Stimulated activated CD8-positive, alpha-beta memory T cell treated with anti-CD3 and anti-CD28 coated beads, Interleukin-15, amount 100 ng/mL, for 4 hours (primary cell): Measurements from ENCODE around the gene VSNL1.
"Not testable (repeated sequence)": the region's sequence is repeated elsewhere in the genome, so short reads cannot be mapped to it uniquely, and the experiment has no call there.

Experiments
- DNase-seq, 2 donors: peaks; one replicate each; pipeline ENCODE4 v3.0.0-alpha.2; 2020; ENCODE audit warnings: low read depth in 2 of 2

The VSNL1 gene

DNA sequence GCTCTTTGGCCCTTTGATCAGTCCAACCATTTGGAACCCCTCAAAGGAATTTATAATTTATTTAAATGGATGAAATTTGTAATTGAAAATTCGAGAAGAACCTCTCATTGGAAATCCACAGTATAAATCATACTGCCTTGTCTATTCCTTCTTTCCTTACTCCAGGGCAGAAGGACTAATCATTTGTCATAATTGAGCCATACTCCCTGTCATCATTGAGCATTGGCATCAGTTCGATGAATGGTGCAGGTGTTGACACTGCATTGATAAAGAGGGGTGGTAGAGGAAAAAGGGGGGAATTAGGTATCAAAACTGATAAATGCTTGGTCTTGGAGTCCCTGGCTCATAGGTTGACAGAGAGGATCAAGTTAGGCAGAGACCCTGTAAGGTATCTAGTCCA, 2.0 kb downstream of the VSNL1 start:
- DNase-seq: no peak

DNA sequence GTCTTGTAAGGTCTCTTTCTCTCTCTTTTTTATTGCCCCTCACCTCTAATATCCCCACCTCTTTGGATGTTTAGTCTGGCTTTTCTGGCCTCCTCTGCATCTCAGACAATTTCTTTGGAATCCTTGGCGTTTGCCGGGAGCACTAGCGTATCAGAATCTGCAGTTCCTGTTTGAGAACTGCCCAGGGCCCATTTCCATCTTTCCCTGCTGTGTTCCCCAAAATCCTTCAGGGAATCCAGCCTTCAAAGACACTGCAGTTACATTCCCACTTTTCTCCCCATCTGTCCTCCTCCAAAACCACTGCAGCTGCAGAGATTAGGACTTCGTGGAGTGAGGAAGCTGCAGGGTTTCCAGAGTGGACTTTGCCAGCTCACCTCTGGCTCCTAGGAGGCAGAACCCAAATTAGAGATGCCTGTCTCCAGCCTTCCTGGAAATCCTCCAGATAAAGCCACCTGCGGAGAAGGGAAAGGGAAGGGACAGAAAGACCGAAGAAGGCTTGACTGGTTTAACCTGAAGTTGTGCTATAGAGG, 2.7 kb downstream of the VSNL1 start:
- DNase-seq: no peak

DNA sequence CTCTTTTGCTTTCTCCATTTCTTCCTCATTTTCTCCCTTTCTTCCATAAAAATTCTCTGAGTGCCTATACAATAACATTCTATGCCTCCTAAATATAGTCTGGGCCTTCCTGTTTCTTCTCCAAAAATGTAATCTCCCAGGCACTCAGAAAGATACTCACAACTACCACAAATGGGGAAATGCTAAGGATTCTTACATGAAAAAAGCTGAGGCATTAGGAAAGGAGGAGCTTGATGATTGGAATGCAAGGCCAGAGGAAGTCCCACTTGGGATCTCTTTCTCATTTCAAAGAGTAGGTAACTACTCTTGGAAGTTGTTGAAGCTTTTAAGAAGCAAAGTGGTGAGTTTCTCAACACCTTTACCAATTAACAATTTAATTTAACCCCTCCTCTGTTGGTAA, 3.4 kb downstream of the VSNL1 start:
- no peak for DNase-seq

DNA sequence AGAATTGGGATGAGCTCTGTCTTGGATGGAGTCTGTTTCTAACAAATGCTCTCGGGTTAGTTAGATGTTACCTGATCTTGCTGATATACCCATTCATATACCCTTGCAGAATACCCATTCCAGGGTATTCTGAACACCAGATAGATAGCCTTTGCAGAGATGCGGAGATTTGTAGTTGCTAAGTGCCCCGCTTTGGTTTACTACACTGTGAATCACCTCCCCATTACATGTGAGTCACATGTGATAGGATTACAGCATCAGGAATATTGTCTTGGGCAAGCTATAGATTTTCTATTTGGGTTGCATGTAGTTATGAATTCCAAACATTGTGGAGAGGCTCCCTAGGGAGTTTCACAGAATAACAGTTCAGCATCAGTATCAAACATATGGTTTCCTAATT, 3.8 kb downstream of the VSNL1 start:
- DNase-seq: no peak

DNA sequence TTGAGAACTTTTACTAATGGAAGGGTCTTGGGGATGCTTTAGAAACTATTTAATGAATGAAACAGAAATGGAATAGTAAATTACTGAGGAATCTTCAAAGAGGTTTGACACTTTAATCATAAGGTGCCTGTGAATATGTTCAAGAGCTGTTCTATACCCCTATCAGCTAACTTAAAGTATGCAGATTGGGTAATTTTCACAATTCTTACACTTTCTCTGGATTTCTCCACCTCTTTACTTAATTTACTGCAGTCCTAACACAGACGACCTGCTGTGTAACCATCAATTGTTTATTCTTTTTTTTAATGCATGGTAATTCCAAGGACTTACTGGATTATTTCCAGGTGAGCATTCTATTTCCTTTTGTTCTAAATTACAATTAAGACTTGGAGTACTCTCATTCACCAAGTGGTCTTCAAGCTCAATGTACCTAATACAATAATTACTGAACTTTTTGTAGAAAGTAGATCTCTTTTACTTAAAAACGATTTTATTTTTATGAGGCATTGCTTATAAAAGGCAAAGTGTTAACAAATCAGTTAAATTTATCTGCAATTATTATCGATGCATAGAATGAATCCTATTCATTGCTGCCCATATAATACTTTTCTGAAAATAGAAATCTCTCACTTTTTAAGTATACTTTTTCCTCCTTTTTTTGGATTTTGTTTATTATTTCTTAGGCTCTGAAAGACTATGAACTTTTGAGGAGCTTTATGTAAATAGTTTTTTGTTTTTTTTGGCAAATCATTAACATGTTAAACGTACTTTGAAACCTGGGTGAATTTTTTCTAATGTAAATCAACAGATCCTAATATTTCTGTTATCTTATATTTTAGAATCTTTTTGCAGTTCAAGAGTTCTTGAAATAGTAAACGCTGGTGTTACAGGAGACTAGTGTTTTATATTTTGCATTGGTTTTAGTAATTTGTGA, 5.5 kb downstream of the VSNL1 start:
- DNase-seq: no peak

DNA sequence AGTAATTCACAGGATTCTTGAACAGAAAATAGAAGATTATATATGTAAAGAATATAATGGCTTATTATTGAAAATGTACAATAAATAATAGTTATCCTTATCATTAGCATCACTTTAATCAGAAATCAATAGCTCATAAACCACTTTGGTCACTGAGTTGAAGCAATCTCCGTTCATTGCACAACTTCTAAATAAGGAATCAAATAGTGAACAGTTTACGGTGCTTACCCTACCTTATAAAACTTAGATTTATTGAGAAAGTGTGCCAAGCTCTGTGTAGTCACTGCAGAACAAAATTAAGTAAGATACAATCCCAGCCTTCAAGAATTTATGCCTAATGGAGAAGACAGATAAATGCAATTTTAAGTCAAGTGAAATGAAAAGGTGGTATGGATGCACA, 6.7 kb downstream of the VSNL1 start:
- no peak for DNase-seq

DNA sequence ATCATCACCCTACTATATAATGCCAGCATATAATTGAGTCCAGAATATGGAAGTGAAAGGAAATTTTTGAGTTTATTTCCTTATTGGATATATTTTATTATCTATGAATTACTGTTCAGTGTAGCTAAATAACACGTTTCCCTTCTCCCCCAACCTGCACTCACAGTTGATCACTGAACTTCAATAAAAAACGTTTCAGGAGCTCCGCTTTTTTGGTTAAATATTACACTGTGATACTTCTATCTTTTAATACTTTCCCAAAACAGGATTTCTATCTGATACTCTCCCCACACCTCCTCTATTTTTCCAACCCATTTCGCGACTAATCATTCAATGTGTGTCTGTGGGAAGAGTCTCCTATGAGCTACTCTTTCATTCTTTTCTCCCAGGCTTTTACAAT, 7.2 kb downstream of the VSNL1 start:
- no peak for DNase-seq

DNA sequence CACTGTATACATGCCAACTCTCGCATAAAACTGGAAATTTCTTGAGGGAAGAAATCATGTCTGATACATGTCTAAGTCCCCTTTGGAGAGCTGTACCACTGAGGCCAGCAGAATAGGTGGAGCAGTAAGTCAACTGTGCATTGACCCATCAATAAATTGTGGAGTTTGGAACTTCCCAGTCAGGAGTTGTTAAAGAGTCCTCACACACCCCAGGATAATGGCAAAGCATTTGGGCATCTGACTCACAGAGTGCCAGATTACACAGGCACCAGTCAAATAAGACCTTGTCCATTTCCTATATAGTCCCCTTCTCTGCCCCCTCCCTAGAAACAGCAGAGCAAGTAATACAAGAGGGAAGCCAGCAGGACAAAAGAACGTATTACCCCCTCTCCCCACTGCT, 10.4 kb downstream of the VSNL1 start:
- DNase-seq: no peak

DNA sequence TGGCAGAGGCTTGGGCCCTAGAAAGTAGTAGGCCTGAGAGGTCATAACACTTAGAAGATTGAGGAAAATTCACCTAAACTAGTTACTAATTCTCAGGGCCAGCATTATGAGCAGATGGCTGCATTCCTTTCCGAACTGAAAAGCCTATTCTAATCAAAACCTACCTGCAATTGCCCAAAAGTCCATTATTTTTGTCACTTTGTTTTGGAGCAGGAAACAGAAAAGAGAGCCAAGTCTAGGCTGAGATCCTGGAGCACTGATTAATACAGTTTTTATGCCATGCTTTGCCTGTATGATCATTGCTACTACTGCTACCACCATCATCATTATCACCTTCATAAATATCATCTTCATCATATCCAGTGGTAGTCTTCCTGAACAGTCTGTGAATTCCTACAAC, 14.7 kb downstream of the VSNL1 start:
- DNase-seq: no peak

DNA sequence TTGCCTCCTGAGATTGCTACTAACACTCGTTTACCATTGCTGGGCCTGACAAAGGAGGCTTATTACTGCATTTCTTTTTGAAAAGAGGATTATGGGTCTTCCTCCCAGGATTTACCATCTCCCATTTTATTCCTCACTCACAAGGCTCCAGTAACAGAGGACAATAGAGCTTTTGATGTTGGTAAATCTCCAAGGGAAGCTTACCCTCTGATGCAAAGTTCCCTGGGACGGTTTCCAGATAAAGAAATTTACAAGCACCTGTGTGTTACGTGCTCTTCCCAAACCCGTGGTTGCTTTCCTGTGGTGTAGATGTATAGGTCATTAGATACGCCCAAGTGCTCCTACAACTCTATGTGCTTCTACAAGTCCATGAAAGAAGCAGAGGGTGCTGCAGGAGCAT, 17.1 kb downstream of the VSNL1 start:
- no peak for DNase-seq

DNA sequence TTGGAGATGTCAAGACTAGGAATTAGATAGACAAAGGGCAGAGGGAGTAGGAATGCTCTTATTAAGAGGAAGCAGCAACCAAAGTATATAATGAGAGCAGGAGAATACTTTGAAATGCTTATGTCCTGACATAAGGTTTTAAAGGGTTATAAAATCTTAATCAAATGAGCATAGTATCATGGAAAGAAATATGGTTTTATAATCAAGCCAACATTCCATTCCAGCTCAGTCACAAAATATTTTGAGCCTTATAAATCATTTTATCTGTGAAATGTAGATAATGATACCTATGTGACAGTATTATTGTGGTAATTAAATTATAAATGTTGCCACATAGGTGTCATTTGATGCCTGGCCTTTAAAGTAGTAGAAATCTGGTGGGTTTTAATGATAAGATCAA, 17.6 kb downstream of the VSNL1 start:
- no peak for DNase-seq

DNA sequence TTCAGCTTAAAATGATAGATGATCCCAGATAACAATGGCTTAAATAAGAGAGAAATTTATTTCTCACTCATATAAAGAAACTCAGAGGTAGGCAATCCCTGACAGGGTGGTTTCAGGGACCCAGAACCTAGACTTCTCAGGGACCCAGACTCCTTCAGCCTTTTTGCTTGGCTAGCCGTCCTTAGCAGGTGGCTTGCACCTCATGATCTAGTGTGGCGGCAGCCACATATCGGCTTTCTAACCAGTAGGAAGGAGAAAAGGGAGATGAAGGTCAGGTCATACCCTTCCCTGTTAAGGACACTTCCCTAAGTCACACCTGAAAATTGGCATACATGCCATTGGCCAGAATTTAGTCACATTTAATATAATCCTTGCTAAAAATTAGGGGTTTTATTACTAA, 18.4 kb downstream of the VSNL1 start:
- no peak for DNase-seq

DNA sequence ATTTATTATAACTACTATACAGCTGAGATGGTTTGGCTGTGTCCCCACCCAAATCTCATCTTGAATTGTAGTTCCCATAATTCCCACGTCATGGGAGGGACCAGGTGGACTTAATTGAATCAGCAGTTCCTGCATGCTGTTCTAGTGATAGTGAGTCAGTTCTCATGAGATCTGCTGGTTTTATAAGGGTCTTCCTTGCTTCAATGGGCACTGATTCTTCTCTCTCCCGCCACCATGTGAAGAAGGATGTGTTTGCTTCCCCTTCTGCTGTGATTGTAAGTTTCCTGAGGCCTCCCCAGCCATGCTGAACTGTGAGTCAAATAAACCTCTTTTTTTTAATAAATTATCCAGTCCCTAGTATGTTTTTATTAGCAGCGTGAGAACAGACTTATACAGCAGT, 25.2 kb downstream of the VSNL1 start:
- not testable (repeated sequence) for DNase-seq

DNA sequence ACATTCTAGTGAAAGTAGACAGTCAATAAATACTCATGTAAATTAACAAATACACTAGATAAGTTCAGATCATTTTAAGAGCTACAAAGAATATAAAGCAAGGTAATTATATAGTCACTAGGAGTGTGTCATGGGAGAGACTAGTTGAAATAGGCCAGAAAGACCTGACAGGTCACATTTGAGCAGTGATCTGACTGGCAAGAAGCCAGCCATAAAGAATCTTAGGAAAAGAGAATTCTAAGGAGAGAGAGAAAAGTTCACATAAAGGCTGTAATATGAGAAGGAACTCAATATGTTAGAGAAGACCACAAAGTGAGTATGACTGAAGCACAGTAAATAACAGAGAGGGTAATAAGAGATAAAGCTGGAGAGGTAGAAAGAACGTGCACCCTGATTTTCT, 31.2 kb downstream of the VSNL1 start:
- DNase-seq: no peak

DNA sequence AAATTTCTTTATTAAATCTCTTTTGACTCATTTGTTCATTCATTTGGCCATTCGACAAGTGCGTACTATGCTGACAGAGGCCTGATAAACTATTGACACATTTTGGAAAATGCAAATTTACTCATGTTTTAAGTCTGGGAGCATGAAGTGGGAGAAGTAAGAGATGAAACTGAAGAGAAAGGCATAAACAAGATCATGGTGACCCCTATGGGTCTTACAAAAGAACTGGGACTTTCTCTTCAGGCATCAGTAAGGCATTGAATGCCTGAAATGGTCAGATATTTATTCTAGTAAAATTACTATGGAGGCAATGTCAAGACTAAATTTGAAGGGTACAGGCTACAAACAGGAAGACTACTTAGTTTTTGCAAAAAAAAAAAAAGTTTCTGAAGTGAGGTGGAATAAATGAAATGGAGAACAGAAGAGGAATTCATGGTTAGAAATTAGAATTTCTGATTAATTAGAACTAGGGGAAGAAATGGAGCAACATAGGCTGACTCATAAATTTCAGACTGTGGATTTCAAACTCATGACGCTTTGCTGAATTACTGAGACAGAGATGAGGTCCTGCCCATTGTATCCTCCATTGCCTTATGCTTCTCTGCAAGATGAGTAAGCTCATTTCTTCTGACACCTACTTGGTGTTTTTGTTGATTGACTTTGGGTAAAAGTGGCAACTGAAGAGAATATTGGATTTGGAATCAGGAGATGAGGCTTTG, 32.7 kb downstream of the VSNL1 start:
- DNase-seq: no peak

DNA sequence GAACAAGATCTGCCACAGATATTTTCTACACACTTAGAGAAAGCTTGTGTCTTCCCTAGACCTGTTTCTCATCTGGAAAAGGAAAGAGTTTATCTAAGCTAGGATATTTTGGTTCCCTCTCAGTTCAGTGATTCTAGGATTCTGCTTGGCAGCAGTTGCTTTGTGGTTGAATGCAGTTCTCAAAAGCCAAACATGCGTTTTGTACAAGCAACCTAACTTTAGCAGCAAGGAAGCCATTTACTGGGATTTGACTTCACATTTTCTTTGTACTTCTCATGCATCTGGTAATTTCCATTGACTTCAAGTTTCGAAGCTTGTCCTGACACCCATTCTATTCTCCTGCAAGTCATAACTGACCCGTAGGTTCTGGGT, 33.3 kb downstream of the VSNL1 start:
- DNase-seq: no peak

DNA sequence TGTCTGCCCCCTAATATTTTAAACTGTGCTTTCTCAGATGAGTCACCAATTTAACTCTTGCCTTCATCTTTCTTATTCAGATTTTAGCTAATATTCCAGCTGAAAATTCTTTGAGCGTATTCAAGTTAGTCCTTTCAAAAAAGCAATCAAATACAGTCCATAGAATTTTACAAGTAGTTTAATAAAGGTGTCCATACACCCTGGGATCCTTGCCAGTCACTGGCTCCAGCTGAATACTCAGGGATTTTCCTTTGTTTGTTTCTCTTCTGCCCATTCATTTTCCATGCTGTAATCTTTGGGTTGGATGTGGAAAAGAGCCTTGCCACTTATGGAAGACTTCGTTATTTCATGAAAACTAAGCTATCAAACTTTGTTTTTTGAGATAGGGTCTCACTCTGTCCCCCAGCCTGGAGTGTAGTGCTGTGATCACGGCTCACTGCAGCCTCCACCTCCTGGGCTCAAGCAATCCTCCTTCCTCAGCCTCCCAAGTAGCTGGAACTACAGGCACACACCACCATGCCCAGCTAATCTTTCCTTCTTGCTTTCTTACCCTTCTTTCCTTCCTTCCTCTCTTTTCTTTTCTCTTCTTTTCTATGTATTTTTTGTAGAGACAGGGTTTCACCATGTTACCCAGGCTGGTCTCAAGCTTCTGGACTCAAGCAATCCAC, 34.0 kb downstream of the VSNL1 start:
- DNase-seq: no peak

DNA sequence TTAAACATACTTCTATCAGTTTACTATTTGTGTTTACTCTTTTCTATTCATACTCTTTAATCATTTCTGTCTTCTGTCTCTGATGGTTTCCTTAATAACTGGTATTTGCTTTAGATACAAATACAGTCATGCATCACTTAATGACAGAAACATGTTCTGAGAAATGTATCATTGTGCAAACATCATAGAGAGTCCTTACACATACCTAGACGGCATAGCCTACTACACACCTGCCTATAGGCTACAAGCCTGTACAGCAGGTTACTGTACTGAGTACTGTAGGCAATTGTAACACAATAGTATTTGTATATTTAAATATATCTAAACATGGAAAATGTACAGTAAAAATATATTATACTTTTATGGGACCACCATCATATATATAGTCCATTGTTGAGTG, 36.3 kb downstream of the VSNL1 start:
- DNase-seq: no peak

DNA sequence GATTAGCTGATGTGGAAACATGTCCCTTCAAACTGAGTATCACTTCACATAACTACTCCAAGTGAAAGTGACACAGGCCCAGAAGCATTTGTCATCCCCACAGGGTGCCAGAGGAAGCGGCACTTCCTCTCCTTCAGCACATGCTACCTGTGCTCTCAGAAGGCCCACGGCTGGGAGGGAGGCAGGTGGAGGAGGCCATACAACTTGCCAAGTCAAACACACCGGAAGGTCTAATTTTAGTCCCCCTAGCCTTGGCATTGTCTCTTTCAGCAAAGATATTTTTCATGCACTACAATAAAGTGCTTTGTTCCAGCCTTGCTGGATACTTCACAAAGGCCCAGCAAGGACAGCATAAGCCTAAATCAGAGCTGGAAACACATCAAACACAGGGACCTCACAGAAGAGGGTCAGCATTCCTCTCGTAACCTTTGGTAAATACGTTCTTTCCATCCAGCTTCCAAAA, 38.0 kb downstream of the VSNL1 start:
- DNase-seq: no peak

DNA sequence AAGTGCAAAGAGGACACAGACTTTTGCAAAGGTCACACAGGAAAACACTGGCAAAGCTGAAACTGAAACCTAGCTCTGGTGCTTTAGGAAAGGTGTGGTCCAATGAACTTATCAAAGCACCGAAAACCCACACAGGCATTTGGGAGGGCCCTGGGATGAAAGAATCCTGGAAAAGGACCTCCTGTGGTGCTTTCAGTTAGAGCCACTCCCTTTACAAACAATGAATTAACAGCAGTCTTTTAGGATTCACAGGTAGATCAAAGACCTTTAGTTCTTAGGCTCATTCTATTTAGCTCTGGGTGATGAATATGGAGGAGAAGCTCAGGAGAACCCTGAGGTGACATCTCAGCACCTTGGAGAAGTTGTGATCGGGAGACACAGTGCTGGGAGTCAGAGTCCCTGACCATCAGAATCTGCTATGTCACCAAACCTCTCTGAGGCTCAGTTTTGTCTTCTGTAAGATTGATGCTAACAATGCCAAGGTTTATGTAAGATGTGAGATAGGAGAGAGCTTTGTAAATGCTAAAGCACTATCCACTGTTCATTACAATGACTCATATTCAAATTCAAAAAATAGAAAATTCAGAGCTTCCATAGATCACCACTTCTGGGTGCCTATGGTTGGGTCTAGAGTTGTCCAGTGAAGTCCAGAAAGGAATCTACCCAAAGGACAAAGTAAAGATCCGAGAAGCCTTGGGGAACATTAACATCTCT, 39.3 kb downstream of the VSNL1 start:
- no peak for DNase-seq

DNA sequence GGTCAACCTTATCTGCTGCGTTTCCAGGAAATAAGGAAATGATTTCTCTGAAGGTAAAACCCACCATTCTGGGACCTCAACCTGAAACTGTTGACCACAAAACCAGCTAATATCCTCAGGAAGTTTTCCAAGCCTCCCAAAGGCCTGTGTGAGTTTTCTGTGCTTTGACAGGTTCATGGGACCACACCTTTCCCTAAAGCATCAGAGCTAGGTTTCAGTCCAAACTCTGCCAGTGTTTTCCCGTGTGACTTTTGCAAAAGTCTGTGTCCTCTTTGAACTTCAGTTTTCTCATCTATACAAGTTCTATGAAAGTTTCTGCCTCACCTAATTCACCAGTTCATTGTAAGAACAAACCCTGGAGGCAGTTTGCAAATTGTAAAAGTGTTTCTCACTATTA, 39.8 kb downstream of the VSNL1 start:
- no peak for DNase-seq

DNA sequence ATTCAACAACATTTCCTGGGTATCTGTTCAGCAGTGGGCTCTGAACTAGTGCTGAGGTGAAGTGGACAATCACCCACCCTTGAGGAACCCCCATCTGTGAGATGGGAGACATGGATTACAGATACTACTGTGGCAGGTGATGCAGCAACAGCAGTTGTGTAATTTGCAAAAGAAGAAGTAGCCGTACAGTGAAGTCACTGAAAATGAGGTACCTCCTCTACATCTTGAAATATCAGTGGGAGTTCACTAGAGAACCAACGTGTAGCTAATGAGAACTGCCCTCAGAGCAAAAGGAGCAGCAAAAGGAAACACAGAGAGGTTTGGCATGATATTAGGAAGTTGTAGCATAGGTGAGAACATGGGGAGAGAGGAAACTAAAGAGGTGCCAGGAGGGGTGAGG, 41.3 kb downstream of the VSNL1 start:
- DNase-seq: no peak
